HG03108 (cell line): ENCODE data around the gene TASP1.

Source experiments
- ATAC-seq: cut with Tn5 transposase; IDR thresholded peaks from one replicate; pipeline ENCODE4 v1.9.1; 2021; ENCODE audit warnings: moderate library complexity; ENCODE audit not compliant: unreplicated experiment

TASP1 gene

GRCh38 chr20:13355411-13355810 lies 283.3 kb downstream of the TASP1 start:
- ATAC-seq: no peak

- ATAC-seq: no peak
Observed at GRCh38 chr20:13353261-13353945, 285.3 kb downstream of the TASP1 start.

DNA sequence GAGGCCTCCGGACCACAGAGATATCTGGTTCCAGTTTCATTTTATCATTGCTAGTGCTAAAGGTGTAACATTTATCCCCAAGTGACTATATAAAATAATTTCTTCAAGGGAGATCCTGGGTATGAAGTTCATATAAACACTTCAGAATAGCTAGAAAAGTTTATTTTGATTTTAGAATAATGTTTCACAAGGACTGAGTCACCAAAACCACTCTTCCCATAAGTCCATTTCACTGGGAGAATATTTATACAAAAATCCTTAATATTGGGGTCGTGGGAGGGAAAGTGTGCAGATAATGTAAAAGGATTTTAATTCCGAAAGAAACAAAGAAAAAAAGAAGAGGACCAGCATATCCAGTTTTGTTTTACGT lies 289.5 kb downstream of the TASP1 start:
- no peak for ATAC-seq

GRCh38 chr20:13348311-13349234 lies 290.2 kb downstream of the TASP1 start:
- ATAC-seq: no peak

DNA sequence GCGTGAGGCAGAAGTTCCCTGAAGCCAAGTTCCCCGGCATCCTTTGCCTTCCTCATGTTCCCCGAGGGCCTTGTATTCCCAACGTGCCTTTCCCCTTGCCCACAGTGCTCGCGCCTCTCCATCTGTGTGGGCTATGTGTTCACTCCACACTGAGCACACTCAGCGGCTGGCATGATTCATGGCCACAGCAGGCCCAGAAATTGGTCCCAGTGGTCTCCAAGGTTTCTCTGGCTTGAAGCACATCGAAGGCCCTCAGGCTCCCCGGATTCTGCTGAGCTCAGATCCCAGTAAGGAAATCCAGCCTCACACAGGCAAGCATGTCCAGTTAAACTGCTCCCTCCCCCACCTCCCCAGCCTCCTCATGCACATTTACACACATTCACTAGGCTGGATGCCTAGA lies 294.1 kb downstream of the TASP1 start:
- ATAC-seq: no peak

DNA sequence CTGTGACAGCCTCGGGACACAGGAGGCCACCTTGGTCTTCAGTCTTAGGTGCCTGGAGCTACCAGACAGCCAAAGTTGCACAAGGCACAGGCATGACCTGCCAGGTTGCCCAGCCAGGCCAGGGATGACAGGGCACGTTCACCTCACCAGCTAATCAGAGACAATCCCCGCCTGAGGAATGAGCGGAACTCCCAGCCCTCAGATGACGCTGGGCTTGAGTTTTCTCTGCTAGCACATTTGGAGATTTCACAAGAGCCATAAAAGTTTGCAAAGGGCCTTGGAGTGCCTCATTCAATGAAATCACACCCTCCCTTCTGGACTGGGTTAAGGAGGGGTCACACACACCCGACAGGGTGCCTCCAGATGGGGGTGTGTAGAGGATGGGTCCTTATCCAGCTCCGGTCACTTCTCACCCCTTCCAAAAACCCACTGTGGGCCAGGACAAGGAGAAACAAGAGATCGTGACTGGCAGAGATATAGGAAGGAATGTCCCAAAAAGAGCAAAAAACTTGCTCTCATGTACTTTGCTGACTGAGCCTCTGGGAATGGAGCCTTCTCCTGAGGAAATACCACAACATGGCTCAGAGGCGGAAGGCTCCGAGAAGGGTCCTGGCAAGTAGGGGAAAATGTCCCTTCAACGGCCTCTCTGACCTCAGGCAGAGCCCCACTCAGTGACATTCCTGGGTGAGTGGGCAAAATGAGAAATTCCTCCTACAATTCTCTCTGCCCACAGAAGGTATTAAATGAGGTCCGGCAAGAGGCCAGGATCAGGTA lies 296.1 kb downstream of the TASP1 start:
- no peak for ATAC-seq

- ATAC-seq: no peak
Observed at GRCh38 chr20:13341737-13342393, 296.9 kb downstream of the TASP1 start.

DNA sequence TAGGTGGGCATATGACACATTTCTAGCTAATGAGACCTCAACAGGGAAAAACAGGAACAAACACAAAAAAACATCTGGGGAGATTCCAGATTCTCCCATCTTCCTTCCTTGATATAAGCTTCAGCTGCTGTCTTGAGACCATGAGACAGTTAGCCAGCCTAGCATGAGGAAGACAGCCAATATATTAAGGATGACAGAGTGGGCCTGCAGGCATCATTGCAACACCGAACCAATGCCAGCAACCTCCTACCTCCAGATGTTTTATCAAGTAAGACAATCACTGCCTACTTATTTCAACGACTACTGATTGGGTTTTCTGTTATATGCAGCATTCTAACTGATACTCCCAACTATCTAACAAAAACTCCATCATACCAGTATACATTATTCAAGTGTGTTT lies 298.6 kb downstream of the TASP1 start:
- ATAC-seq: no peak
